Right cardiac atrium (tissue), 5 donors: ENCODE results near the gene FHOD3. TPM values are rescaled to one million over a fixed set of nuclear protein-coding genes. Genes with fewer than 3 reads are reported as not detected.

Experiments
- ATAC-seq, 2 donors: fragments of 200-7000 bp; cut with Tn5 transposase; one replicate each; pipeline versions ENCODE4 v1.8.0 to v1.9.1; 2020; ENCODE audit warnings: moderate library complexity in 2 of 2, mild to moderate bottlenecking in 1 of 2
- DNase-seq, 3 donors: peaks; one replicate each; pipeline ENCODE4 v3.0.0-alpha.2; 2020
- H3K27ac ChIP-seq: one replicate; pipeline ENCODE4 v1.5.1; 2013; ENCODE audit warnings: mild to moderate bottlenecking, low read length, control low read depth, moderate library complexity
- H3K27me3 ChIP-seq: one replicate; pipeline ENCODE4 v1.6.1; 2013; ENCODE audit not compliant: control insufficient read depth, insufficient read depth
- H3K4me1 ChIP-seq: one replicate; pipeline ENCODE4 v1.6.1; 2013; ENCODE audit warnings: low read length; ENCODE audit not compliant: control insufficient read depth, insufficient read depth
- H3K4me3 ChIP-seq: one replicate; pipeline ENCODE4 v1.5.1; 2013; ENCODE audit warnings: low read length, control low read depth
- H3K9me3 ChIP-seq: one replicate; pipeline ENCODE4 v1.6.1; 2013; ENCODE audit warnings: low read length; ENCODE audit not compliant: control insufficient read depth
- WGBS: extraction: QIAGEN DNeasy Blood & Tissue Kit; methylation state at CpG from one replicate; pipeline ENCODE4 v1.1.7; 2013; 5-methylcytosine and 5-hydroxymethylcytosine counted together
- intact Hi-C, 4 donors: fragments of 100-400 bp; cut with DNase I; formaldehyde crosslinking; loops; one replicate each; pipeline versions ENCODE4 v1.11.0 to v1.14.0; 2022 to 2023
- polyA plus RNA-seq: library from polyadenylated mRNA; stranded (reverse); fragments of 200-250 nt; gene quantifications from one replicate; pipeline ENCODE4 v1.2.3, GENCODE V29; 2013
- total RNA-seq, 4 donors: library from RNA; stranded (reverse); fragmentation: NEBNext Ultra II Directional; extraction: Animal tissue kit (Norgen Biotek cat#: 25700); gene quantifications; one replicate each; pipeline ENCODE4 v1.2.1, GENCODE V29; 2021
- donor health status: healthy with polysubstance abuse.
- donor health status: DM: no; HTN: yes; CAD: no.
- donor health status: DM: no; HTN: no; CAD: no.
- donor health status: DM: no; HTN: yes; CAD: no; lungs with severe emphysema.
- donor health status: DM: yes; HTN: yes; CAD: no.

Gene FHOD3
- total and polyA plus RNA-seq, 5 donors = 118 to 157 (median 138) TPM

DNA sequence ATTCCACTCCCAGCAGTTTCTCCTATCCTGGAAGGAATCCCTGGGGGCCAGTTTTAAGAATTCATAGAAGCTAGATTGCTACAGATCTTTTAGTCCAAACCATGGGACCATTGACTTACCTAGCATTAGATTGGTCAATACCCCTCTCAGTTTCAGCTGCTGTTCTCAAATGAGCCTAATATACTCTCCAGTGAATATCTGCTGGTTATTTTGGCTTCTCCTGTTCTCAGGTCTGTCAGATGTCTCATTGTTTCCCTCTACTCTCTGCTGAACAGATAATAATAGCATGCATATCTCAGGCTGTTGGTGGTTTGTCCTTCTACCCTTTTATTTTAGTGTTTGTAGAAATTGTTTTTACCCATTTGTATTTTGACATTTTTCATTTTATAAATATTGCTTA is 99.5 kb downstream of the FHOD3 start:
- no peak overlapping the region for H3K27ac ChIP-seq
- no peak for DNase-seq

DNA sequence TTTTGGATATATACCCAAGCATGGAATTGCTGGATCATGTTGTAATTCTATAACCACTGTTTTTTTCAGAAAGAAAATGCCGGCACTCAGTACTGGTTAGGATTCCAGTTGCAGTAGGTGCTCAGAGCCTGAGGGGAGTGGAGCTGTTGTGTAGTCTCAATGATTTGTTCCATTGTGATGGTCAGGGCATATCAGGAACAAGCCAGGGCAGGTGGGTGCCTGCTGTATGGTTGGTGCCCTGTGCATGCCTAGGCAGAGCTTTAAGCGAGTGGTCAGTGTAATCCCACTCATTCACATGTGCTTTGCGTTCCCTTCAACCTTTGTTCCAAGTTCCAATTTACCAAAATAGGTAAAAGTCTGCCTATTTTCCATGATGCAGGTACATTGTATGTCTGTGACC is 100.9 kb downstream of the FHOD3 start:
- peak in 1 of 2 donors; percentile 23 for ATAC-seq
- WGBS = 84% methylated on average over 3 of the region's 3 CpGs

More for the DNA sequence above, 99.5 kb downstream of the FHOD3 start:
- peak overlapping the region; percentile 25 for H3K4me3 ChIP-seq
- peak; percentile 56 to 64 for ATAC-seq
- no peaks in the 10 kb centered on the region for H3K9me3 ChIP-seq
- H3K4me1 ChIP-seq = peaks cover 13% of the 10 kb centered on the region
- intact Hi-C loops = no loop called here
- H3K27me3 ChIP-seq = no peaks in the 10 kb centered on the region

DNA sequence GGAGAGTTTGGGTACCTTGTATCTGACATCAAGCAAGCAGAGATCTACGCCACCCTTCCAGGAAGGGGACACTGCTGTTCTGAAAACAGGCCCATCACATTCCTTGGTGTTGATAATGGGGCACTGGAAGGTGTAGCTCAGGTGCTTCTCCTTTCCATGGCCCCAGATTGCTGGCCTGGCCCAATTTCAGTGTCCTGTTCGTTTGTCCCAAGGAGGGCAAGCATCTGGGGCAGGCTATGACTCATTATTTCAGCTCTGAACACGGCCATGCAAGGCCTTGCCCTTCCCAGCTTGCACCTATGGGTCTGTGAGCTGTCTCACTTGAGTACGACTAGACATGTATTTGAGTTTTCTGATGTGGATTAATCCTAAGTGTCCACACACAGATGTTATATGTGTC is 101.5 kb downstream of the FHOD3 start:
- ATAC-seq = no peak
- peaks cover 3% of the 10 kb centered on the region for H3K4me1 ChIP-seq

More for the DNA sequence above, 100.9 kb downstream of the FHOD3 start:
- intact Hi-C loops = no loop called here
- DNase-seq = no peak
- Histone ChIP-seq H3K27me3 (no peaks in the 10 kb centered on the region), H3K9me3 (no peaks in the 10 kb centered on the region), H3K4me1 (peaks cover 3% of the 10 kb centered on the region), H3K27ac (peak overlapping the region; percentile 81), H3K4me3 (no peak overlapping the region)

DNA sequence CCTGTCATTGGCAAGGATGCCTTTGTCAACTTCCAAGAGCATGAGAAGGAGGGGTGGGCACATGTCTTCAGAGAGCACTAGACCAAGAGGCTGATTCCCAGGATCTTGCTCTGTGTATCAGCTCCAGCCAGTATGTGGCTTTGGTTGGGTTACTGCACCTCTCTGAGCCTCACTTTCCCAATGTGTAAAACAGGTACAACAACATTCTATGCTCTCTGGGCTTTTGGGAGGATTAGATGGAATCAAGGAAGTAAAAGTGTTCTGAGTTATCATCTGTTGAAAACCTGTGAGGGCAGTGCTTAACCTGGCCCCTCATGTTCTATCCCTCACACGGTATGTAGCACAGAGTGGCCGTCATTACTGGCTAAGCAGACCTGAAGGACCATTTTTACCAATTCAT is 103.9 kb downstream of the FHOD3 start:
- ATAC-seq = no peak
- 87% methylated on average over 2 of the region's 2 CpGs for WGBS

More for the DNA sequence above, 101.5 kb downstream of the FHOD3 start:
- intact Hi-C loops = no loop called here
- DNase-seq = no peak
- no peaks in the 10 kb centered on the region for H3K9me3 ChIP-seq
- WGBS = 71% methylated on average over 4 of the region's 4 CpGs
- H3K4me3 ChIP-seq = no peak overlapping the region
- peak overlapping the region; percentile 81 for H3K27ac ChIP-seq
- H3K27me3 ChIP-seq = no peaks in the 10 kb centered on the region

DNA sequence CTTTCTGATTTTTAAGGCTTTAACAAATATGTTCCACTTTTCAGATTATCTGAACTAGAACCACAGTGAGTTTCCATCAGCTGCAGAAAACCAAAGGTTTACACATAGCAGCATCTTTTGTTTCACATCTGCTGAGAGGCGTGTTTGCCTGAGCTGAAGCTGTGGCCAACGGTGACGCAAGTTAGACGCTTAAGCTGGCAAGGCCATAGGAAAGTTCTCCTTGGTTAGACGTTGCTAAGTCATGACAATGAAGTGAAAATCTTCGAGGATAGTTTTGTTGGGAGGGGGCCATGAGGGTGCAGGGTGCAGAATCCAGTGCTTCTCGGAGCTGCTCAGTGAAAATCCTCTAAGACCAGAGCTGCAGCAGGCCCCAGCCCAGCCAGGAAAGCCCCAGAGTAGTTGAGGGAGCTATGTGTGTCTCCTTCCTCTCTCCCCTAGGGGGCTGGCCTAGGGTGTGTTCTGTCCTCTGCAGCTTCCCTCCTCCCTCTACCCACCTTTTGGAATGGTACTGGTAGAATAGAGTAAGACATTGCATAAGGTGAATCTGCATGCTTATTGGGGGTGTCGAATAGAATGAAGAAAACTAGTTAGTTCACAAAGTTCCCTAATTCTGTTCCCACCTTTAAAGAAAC is 105.4 kb downstream of the FHOD3 start:
- ATAC-seq = peak; percentile 60 to 77
- Histone ChIP-seq H3K27ac (peak overlapping the region; percentile 75), H3K4me3 (no peak overlapping the region), H3K27me3 (no peaks in the 10 kb centered on the region), H3K9me3 (no peaks in the 10 kb centered on the region), H3K4me1 (peaks cover 3% of the 10 kb centered on the region)
- intact Hi-C loops = no loop called here
- DNase-seq = peak; percentile 84 to 91 (median 84)
- 48% methylated on average over 8 of the region's 8 CpGs for WGBS

More for the DNA sequence above, 103.9 kb downstream of the FHOD3 start:
- H3K9me3 ChIP-seq = no peaks in the 10 kb centered on the region
- intact Hi-C loops = no loop called here
- no peak overlapping the region for H3K4me3 ChIP-seq
- peaks cover 3% of the 10 kb centered on the region for H3K4me1 ChIP-seq
- no peak for DNase-seq
- H3K27me3 ChIP-seq = no peaks in the 10 kb centered on the region
- H3K27ac ChIP-seq = no peak overlapping the region

DNA sequence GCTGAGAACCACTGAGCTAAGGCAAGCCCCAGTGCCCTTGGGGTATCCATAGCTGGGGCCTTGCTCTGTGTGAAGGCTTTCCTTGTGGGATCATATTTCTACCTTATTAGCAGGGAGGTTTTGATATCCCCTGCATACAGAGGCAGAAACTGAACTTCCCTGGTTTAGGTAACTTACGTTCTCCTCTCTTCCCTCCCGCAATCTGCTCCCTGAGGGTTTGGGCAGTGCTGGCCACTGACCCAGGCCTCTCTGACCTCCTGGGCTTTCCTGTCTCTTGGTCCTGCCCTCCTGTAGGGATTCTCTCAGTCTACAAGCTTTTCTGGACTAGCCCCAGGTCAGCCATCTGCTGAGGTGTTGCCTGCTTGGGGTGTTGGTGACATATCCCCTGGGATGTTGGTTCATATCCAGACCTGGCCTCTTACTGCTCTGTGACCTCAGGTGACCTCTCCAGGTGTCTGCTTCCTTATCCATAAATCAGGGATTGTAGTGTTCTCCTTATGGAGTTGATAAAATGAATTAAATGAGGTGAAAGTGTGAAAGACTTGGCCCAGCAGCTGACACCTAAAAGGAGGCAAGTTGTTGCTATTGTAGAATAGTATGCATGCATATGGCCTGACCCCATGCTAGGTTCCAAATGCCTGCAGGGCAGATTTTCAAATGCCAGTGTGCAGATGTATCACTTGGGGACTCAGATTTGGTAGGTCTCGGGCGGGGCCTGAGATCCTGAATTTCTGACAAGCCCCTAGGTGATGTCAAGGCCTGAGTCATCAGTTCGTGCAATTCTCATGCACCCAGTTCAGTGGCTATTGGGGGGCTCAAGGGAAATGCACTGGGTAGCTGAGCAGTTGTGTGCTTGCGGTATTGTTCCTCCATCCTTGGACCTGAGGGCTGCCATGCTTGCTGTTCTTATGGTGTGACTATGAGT is 106.6 kb downstream of the FHOD3 start:
- Histone ChIP-seq H3K27me3 (no peaks in the 10 kb centered on the region), H3K4me1 (no peaks in the 10 kb centered on the region), H3K9me3 (no peaks in the 10 kb centered on the region), H3K27ac (peak overlapping the region; percentile 71), H3K4me3 (no peak overlapping the region)
- WGBS = 79% methylated on average over 6 of the region's 6 CpGs
- DNase-seq = no peak
- intact Hi-C loops = no loop called here
- peak; percentile 25 to 41 for ATAC-seq

DNA sequence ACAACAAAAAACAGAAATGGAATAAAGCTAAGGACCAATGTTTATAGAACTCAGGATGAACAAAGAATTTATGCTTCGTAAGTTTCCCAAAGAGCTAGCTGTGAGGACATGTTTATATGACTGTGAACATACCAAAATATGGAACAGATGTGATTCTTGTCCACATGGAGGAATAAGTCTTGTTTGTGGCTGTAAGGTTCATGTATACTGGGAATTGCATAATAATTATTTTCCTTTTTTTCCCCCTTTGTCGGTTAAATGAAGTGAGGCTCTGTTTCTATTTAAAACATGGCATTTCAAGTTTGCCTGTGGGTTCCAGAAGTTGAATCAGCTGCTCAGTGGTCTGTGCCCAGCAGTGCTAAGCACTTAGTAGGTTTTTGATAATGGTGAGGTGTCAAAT is 108.1 kb downstream of the FHOD3 start:
- H3K4me1 ChIP-seq = no peaks in the 10 kb centered on the region
- no peaks in the 10 kb centered on the region for H3K9me3 ChIP-seq
- H3K27me3 ChIP-seq = no peaks in the 10 kb centered on the region
- H3K27ac ChIP-seq = peak overlapping the region; percentile 43
- no peak overlapping the region for H3K4me3 ChIP-seq
- no peak for DNase-seq
- ATAC-seq = no peak
- 79% methylated on average over 2 of the region's 2 CpGs for WGBS
- intact Hi-C loops = no loop called here

DNA sequence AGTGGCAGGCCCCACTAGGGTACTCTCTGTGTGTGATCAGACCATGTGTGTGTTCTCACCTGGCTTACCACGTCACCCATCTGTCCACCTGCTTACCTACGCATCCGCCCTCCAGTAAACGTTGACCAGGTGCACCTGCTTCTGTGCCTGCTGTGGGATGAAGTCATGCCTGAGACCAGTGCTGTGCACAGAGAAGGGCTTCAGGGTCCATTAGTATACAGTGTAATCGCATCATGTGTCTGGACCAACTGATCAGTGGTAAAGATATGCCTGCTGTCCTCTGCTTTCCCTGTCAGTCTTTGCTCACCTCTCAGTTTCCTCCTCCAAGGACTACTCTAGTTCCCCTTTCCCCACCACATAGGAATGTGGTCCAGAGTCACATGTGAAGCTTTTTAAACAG is 109.3 kb downstream of the FHOD3 start:
- DNase-seq = no peak
- H3K27me3 ChIP-seq = no peaks in the 10 kb centered on the region
- peak overlapping the region; percentile 43 for H3K27ac ChIP-seq
- H3K4me3 ChIP-seq = no peak overlapping the region
- 79% methylated on average over 5 of the region's 5 CpGs for WGBS
- ATAC-seq = no peak
- H3K9me3 ChIP-seq = no peaks in the 10 kb centered on the region
- intact Hi-C loops = no loop called here
- H3K4me1 ChIP-seq = no peaks in the 10 kb centered on the region

DNA sequence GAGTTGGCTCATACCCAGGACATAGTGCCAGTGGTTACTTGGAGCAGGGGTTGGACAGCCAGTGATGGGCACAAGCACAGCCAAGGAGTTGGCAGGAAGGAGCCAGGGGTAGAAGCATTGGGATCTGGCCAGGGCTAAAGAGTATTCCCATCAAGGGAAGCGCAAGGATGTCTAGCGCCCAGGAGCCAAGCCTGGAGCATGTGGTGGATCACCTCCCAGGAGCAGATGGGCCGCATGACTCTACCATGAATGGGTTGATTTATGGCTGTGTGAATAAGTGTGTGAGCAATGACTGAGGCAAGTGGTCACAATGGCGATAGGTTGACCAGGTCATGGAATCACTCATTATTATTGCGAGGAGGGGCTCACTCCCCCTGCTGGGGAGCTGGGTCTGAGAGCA is 111.1 kb downstream of the FHOD3 start:
- DNase-seq = no peak
- Histone ChIP-seq H3K27ac (no peak overlapping the region), H3K4me1 (no peaks in the 10 kb centered on the region), H3K4me3 (no peak overlapping the region), H3K27me3 (no peaks in the 10 kb centered on the region), H3K9me3 (no peaks in the 10 kb centered on the region)
- no peak for ATAC-seq
- intact Hi-C loops = no loop called here
- 93% methylated on average over 5 of the region's 5 CpGs for whole genome bisulfite sequencing

DNA sequence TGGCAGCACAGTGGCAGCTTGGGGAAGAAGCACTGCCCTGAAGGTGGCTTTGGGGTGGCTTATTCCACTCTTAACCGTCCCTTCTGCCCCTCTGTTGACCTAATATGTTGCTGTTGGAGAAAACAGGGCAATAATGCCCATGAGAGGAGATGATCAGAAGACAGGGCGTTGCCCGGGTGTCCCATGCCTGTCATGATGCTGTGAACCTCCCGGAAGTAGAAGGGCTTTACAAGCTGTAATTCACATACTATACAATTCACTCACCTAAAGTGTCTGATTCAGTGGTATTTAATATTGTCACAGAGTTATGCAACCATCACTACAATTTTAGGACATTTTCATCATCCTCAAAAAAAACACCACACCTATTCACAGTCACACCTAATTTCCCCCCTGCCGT is 112.3 kb downstream of the FHOD3 start:
- Histone ChIP-seq H3K4me1 (no peaks in the 10 kb centered on the region), H3K4me3 (no peak overlapping the region), H3K9me3 (no peaks in the 10 kb centered on the region), H3K27me3 (no peaks in the 10 kb centered on the region), H3K27ac (peak overlapping the region; percentile 45)
- intact Hi-C loops = no loop called here
- ATAC-seq (no peak), DNase-seq (no peak)
- WGBS = 91% methylated on average over 5 of the region's 5 CpGs

DNA sequence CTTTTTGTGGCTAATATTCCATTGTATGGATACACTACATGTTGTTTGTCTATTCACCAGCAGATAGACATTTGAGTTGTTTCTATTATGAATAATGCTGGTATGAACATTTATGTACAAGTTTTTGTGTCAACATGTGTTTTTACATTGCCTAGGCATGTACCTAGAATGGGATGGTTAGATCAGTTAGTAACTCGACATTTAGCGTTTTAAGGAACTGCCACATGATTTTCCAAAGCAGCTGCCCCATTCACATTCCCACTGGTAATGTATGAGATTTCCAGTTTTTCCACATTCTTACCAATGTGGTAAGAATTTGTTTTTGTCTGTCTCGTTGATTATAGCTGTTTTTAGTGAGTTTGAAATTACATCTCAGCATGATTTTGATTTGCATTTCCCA is 112.8 kb downstream of the FHOD3 start:
- H3K27ac ChIP-seq = no peak overlapping the region
- H3K4me3 ChIP-seq = no peak overlapping the region
- no peaks in the 10 kb centered on the region for H3K27me3 ChIP-seq
- intact Hi-C loops = no loop called here
- WGBS = 88% methylated on average over 3 of the region's 3 CpGs
- ATAC-seq (no peak), DNase-seq (no peak)
- H3K9me3 ChIP-seq = no peaks in the 10 kb centered on the region
- H3K4me1 ChIP-seq = no peaks in the 10 kb centered on the region
